Astrocyte (in vitro differentiated cells and primary cell): Measurements from ENCODE around the gene LYPD3. TPM values are rescaled to one million over a fixed set of nuclear protein-coding genes. Genes with fewer than 3 reads are reported as not detected.

Experiments
- DNase-seq: peaks from one replicate; pipeline ENCODE4 v3.0.0-alpha.2; 2010; ENCODE audit warnings: low read depth
- FAIRE-seq: peaks from 2 replicates; lab custom pipeline; 2011; peaks lifted over from hg19 to GRCh38; lab: Jason Lieb, UNC
- H2AFZ ChIP-seq: 2 replicates; pipeline ENCODE4 v1.6.0; 2012; ENCODE audit warnings: low read depth, low read length, inconsistent platforms
- H3K27ac ChIP-seq: 2 replicates; pipeline ENCODE4 v1.5.1; 2011; ENCODE audit warnings: low read depth, low read length, inconsistent platforms
- H3K27me3 ChIP-seq: 2 replicates; pipeline ENCODE4 v1.6.0; 2011; ENCODE audit warnings: low read length, inconsistent platforms; ENCODE audit not compliant: insufficient read depth
- H3K36me3 ChIP-seq: 2 replicates; pipeline ENCODE4 v1.5.1; 2011; ENCODE audit warnings: low read length, inconsistent platforms; ENCODE audit not compliant: insufficient read depth
- H3K4me1 ChIP-seq: 2 replicates; pipeline ENCODE4 v1.5.1; 2011; ENCODE audit warnings: low read length, inconsistent platforms; ENCODE audit not compliant: insufficient read depth
- H3K4me2 ChIP-seq: 2 replicates; pipeline ENCODE4 v1.6.0; 2012; ENCODE audit warnings: low read length, inconsistent platforms
- H3K4me3 ChIP-seq: 2 replicates; pipeline ENCODE4 v1.5.1; 2011; ENCODE audit warnings: low read depth, mild to moderate bottlenecking, low read length, inconsistent platforms; ENCODE audit not compliant: insufficient read depth
- H3K79me2 ChIP-seq: 2 replicates; pipeline ENCODE4 v1.6.0; 2012; ENCODE audit warnings: mild to moderate bottlenecking, low read length, inconsistent platforms; ENCODE audit not compliant: insufficient read depth
- H3K9ac ChIP-seq: 2 replicates; pipeline ENCODE4 v1.6.0; 2012; ENCODE audit warnings: mild to moderate bottlenecking, low read length, inconsistent platforms
- H3K9me3 ChIP-seq: 2 replicates; pipeline ENCODE4 v1.5.1; 2012; ENCODE audit warnings: low read depth, mild to moderate bottlenecking, low read length, inconsistent platforms; ENCODE audit not compliant: insufficient read depth
- H4K20me1 ChIP-seq: 2 replicates; pipeline ENCODE4 v1.6.0; 2012; ENCODE audit warnings: low read length, inconsistent platforms; ENCODE audit not compliant: insufficient read depth
- H3K27ac Mint-ChIP-seq: one replicate; pipeline ENCODE4 v1.8.0; 2021; ENCODE audit warnings: mild to moderate bottlenecking, mixed read lengths; ENCODE audit not compliant: unreplicated experiment
- H3K27me3 Mint-ChIP-seq: one replicate; pipeline ENCODE4 v1.8.0; 2021; ENCODE audit warnings: low read depth, mixed read lengths; ENCODE audit not compliant: unreplicated experiment
- H3K36me3 Mint-ChIP-seq: one replicate; pipeline ENCODE4 v1.8.0; 2021; ENCODE audit warnings: low read depth, mixed read lengths; ENCODE audit not compliant: unreplicated experiment
- H3K4me1 Mint-ChIP-seq: one replicate; pipeline ENCODE4 v1.8.0; 2021; ENCODE audit warnings: low read depth, mixed read lengths; ENCODE audit not compliant: unreplicated experiment
- H3K4me3 Mint-ChIP-seq: one replicate; pipeline ENCODE4 v1.8.0; 2021; ENCODE audit warnings: mild to moderate bottlenecking, moderate library complexity, mixed read lengths; ENCODE audit not compliant: unreplicated experiment
- H3K9me3 Mint-ChIP-seq: one replicate; pipeline ENCODE4 v1.8.0; 2021; ENCODE audit warnings: mild to moderate bottlenecking, mixed read lengths; ENCODE audit not compliant: unreplicated experiment
- CTCF ChIP-seq: IDR thresholded peaks from 2 replicates; pipeline ENCODE4 v1.5.1; 2011; ENCODE audit warnings: low read depth, mild to moderate bottlenecking, inconsistent platforms, low read length, moderate library complexity; ENCODE audit not compliant: insufficient read depth
- EZH2 ChIP-seq: IDR thresholded peaks from 2 replicates; pipeline ENCODE4 v1.6.1; 2012; ENCODE audit warnings: mild to moderate bottlenecking, low read length, inconsistent platforms; ENCODE audit not compliant: insufficient read depth
- total RNA-seq: library from RNA; stranded (reverse); gene quantifications from 2 replicates; pipeline ENCODE4 v1.2.1, GENCODE V29; 2021

Gene LYPD3
- total RNA-seq, 1 donor from 2014 or later = 0.54 TPM

- H3K4me2 ChIP-seq = peak overlapping the region; percentile 96
- peaks cover 5% of the 10 kb centered on the region for H3K4me1 ChIP-seq
- TF ChIP-seq EZH2 (no peak), CTCF (no peak)
- no peaks in the 10 kb centered on the region for H3K27me3 ChIP-seq
- H3K36me3 Mint-ChIP-seq = peaks cover 21% of the 10 kb centered on the region
- no peak overlapping the region for H3K9ac ChIP-seq
- peak overlapping the region; percentile 97 for H3K4me3 Mint-ChIP-seq
- no peak overlapping the region for H3K27ac Mint-ChIP-seq
- H3K27me3 Mint-ChIP-seq = peaks cover 13% of the 10 kb centered on the region
- DNase-seq (no peak), FAIRE-seq (no peak)
- no peaks in the 10 kb centered on the region for H3K9me3 ChIP-seq
- H4K20me1 ChIP-seq = peaks cover 3% of the 10 kb centered on the region
- no peaks in the 10 kb centered on the region for H3K9me3 Mint-ChIP-seq
- H3K4me1 Mint-ChIP-seq = peaks cover 5% of the 10 kb centered on the region
- no peak overlapping the region for H3K27ac ChIP-seq
- no peak overlapping the region for H2AFZ ChIP-seq
- no peaks in the 10 kb centered on the region for H3K36me3 ChIP-seq
- H3K79me2 ChIP-seq = no peaks in the 10 kb centered on the region
- H3K4me3 ChIP-seq = no peak overlapping the region
Measured at GRCh38 chr19:43502419-43502976, 37.1 kb upstream of the LYPD3 start.

- Histone ChIP-seq H3K9ac (no peak overlapping the region), H3K4me1 (peaks cover 5% of the 10 kb centered on the region), H3K9me3 (no peaks in the 10 kb centered on the region), H4K20me1 (peaks cover 3% of the 10 kb centered on the region), H3K36me3 (no peaks in the 10 kb centered on the region), H3K79me2 (no peaks in the 10 kb centered on the region), H3K4me3 (peak overlapping the region; percentile 13), H2AFZ (no peak overlapping the region), H3K27me3 (no peaks in the 10 kb centered on the region), H3K27ac (no peak overlapping the region), H3K4me2 (peak overlapping the region; percentile 56)
- Mint-ChIP-seq H3K36me3 (peaks cover 22% of the 10 kb centered on the region), H3K9me3 (no peaks in the 10 kb centered on the region), H3K4me3 (peak overlapping the region; percentile 14), H3K4me1 (peaks cover 5% of the 10 kb centered on the region), H3K27me3 (peaks cover 13% of the 10 kb centered on the region), H3K27ac (no peak overlapping the region)
- DNase-seq (no peak), FAIRE-seq (no peak)
- no peak for TF ChIP-seq CTCF
- TF ChIP-seq EZH2 = no peak
Measured at GRCh38 chr19:43501661-43502418, 36.4 kb upstream of the LYPD3 start.

- H3K36me3 Mint-ChIP-seq = peaks cover 18% of the 10 kb centered on the region
- no peaks in the 10 kb centered on the region for H3K79me2 ChIP-seq
- H3K36me3 ChIP-seq = no peaks in the 10 kb centered on the region
- DNase-seq = no peak
- H4K20me1 ChIP-seq = peaks cover 3% of the 10 kb centered on the region
- no peak overlapping the region for H3K4me2 ChIP-seq
- H3K4me1 ChIP-seq = peaks cover 5% of the 10 kb centered on the region
- no peak overlapping the region for H3K4me3 ChIP-seq
- H3K27ac Mint-ChIP-seq = no peak overlapping the region
- no peaks in the 10 kb centered on the region for H3K9me3 ChIP-seq
- peaks cover 5% of the 10 kb centered on the region for H3K4me1 Mint-ChIP-seq
- H3K27me3 ChIP-seq = no peaks in the 10 kb centered on the region
- H3K4me3 Mint-ChIP-seq = no peak overlapping the region
- H3K9ac ChIP-seq = no peak overlapping the region
- TF ChIP-seq CTCF = no peak
- no peak for TF ChIP-seq EZH2
- no peaks in the 10 kb centered on the region for H3K9me3 Mint-ChIP-seq
- H3K27ac ChIP-seq = no peak overlapping the region
- no peak overlapping the region for H2AFZ ChIP-seq
- H3K27me3 Mint-ChIP-seq = peaks cover 13% of the 10 kb centered on the region
- FAIRE-seq = no peak
Measured at GRCh38 chr19:43499042-43499441, 33.6 kb upstream of the LYPD3 start.
